NCI-H2029 (cell line): ENCODE results near the gene SEPTIN3.

Experiments
- DNase-seq: peaks from one replicate; lab custom pipeline; 2025; lab: John Stamatoyannopoulos, UW

SEPTIN3 gene

GRCh38 chr22:41969110-41969646, at the start of gene SEPTIN3:
TSS of gene SEPTIN3 (plus strand) at chr22:41969443. CDS start at chr22:41971493, 2,050 bp downstream.
- no peak for DNase-seq

- DNase-seq = no peak
Observed at GRCh38 chr22:41920271-41920976, 48.8 kb upstream of the SEPTIN3 start.

GRCh38 chr22:41922328-41922727, 46.9 kb upstream of the SEPTIN3 start:
- no peak for DNase-seq

GRCh38 chr22:41922940-41923594, 46.2 kb upstream of the SEPTIN3 start:
- DNase-seq = no peak

- no peak for DNase-seq
Observed at GRCh38 chr22:41923595-41924276, 45.5 kb upstream of the SEPTIN3 start.

- peak; percentile 56 for DNase-seq
Observed at GRCh38 chr22:41925783-41926460, 43.3 kb upstream of the SEPTIN3 start.

GRCh38 chr22:41927813-41928212, 41.4 kb upstream of the SEPTIN3 start:
- no peak for DNase-seq

- no peak for DNase-seq
Observed at GRCh38 chr22:41928593-41929417, 40.4 kb upstream of the SEPTIN3 start.

- DNase-seq = peak; percentile 62
Observed at GRCh38 chr22:41929418-41929810, 39.8 kb upstream of the SEPTIN3 start.

- no peak for DNase-seq
Observed at GRCh38 chr22:41931701-41932269, 37.5 kb upstream of the SEPTIN3 start.

- no peak for DNase-seq
Observed at GRCh38 chr22:41932353-41932752, 36.9 kb upstream of the SEPTIN3 start.

GRCh38 chr22:41933411-41934177, 35.6 kb upstream of the SEPTIN3 start:
- DNase-seq = no peak

- no peak for DNase-seq
Observed at GRCh38 chr22:41934284-41935014, 34.8 kb upstream of the SEPTIN3 start.

- DNase-seq = no peak
Observed at GRCh38 chr22:41935015-41935351, 34.3 kb upstream of the SEPTIN3 start.

GRCh38 chr22:41935509-41935908, 33.7 kb upstream of the SEPTIN3 start:
- no peak for DNase-seq

GRCh38 chr22:41936894-41937169, 32.4 kb upstream of the SEPTIN3 start:
- DNase-seq = no peak

- peak; percentile 93 for DNase-seq
Observed at GRCh38 chr22:41939981-41940831, 29.0 kb upstream of the SEPTIN3 start.

- peak; percentile 48 for DNase-seq
Observed at GRCh38 chr22:41940832-41941765, 28.1 kb upstream of the SEPTIN3 start.
